GM12878 (cell line): ENCODE measurements around the gene RDH5. TPM values are rescaled to one million over a fixed set of nuclear protein-coding genes. Genes with fewer than 3 reads are reported as not detected.

ENCODE experiments used
- ATAC-seq: fragments of 200-7000 bp; cut with Tn5 transposase; 3 replicates; pipeline ENCODE4 v1.9.1; 2020; ENCODE audit warnings: mild to moderate bottlenecking, moderate library complexity
- BruUV-seq: library from RNA; stranded (reverse); fragments of 400-500 nt; replicated peaks from 2 replicates; lab custom pipeline; 2021; lab: Mats Ljungman, UMichigan
- CTCF ChIA-PET: fragments of 300-600 bp; sonication (Branson Sonifier 250); formaldehyde crosslinking; extraction: SDS; loops from one replicate; lab custom pipeline; 2021; ENCODE audit warnings: inconsistent platforms; lab: Yijun Ruan, JAX
- POLR2A ChIA-PET: fragments of 350-600 bp; formaldehyde crosslinking; extraction: SDS; loops from one replicate; lab custom pipeline; 2021; ENCODE audit warnings: inconsistent platforms; lab: Charles Lee
- RAD21 ChIA-PET: fragments of 300-600 bp; sonication (Branson Sonifier 250); formaldehyde crosslinking; loops from one replicate; lab custom pipeline; 2023; ENCODE audit warnings: antibody characterized with exemption; ENCODE audit not compliant: unreplicated experiment; lab: Charles Lee
- SMC1A ChIA-PET: fragments of 300-600 bp; sonication (Branson Sonifier 250); formaldehyde crosslinking; loops from one replicate; lab custom pipeline; 2023; ENCODE audit not compliant: unreplicated experiment, uncharacterized antibody; lab: Charles Lee
- DNase-seq: peaks from one replicate; pipeline ENCODE4 v3.0.0-alpha.2; 2011; ENCODE audit warnings: low read depth, low spot score
- FAIRE-seq: peaks from 3 replicates; lab custom pipeline; 2011; peaks lifted over from hg19 to GRCh38; lab: Jason Lieb, UNC
- H2AFZ ChIP-seq: 2 replicates; pipeline ENCODE4 v1.6.0; 2011; ENCODE audit warnings: low read depth, low read length, control low read depth; ENCODE audit not compliant: control insufficient read depth
- H3K27ac ChIP-seq: 2 replicates; pipeline ENCODE4 v1.5.1; 2011; ENCODE audit warnings: control low read depth; ENCODE audit not compliant: control insufficient read depth, insufficient read depth
- H3K27me3 ChIP-seq, 2 experiments: replicated peaks in 1 of 2; 2 replicates each; pipeline versions ENCODE4 v1.6.0 to v1.6.1; 2011; ENCODE audit warnings: low read length in 1 of 2; ENCODE audit not compliant: control insufficient read depth in 2 of 2, insufficient read depth in 2 of 2
- H3K36me3 ChIP-seq, 2 experiments: 2 replicates each; pipeline ENCODE4 v1.5.1; 2011; ENCODE audit warnings: low read length in 1 of 2; ENCODE audit not compliant: control insufficient read depth in 2 of 2, insufficient read depth in 2 of 2
- H3K4me1 ChIP-seq: 2 replicates; pipeline ENCODE4 v1.6.1; 2011; ENCODE audit warnings: mild to moderate bottlenecking, low read length, moderate library complexity, mixed read lengths; ENCODE audit not compliant: control insufficient read depth, insufficient read depth
- H3K4me2 ChIP-seq: 2 replicates; pipeline ENCODE4 v1.6.0; 2011; ENCODE audit warnings: control low read depth; ENCODE audit not compliant: control insufficient read depth, insufficient read depth
- H3K4me3 ChIP-seq: fragments of 200-600 bp; sonication (generic); 2 replicates; pipeline ENCODE4 v1.5.1; 2016
- H3K79me2 ChIP-seq: 2 replicates; pipeline ENCODE4 v1.6.0; 2011; ENCODE audit warnings: low read length; ENCODE audit not compliant: control insufficient read depth, insufficient read depth
- H3K9ac ChIP-seq: 2 replicates; pipeline ENCODE4 v1.8.0; 2011; ENCODE audit warnings: low read length, control low read depth, mixed read lengths; ENCODE audit not compliant: control insufficient read depth, insufficient read depth
- H3K9me3 ChIP-seq: replicated peaks from 3 replicates; pipeline ENCODE4 v1.5.1; 2011; ENCODE audit warnings: mild to moderate bottlenecking, low read length; ENCODE audit not compliant: control insufficient read depth, insufficient read depth
- H4K20me1 ChIP-seq: 2 replicates; pipeline ENCODE4 v1.6.0; 2011; ENCODE audit not compliant: control insufficient read depth, insufficient read depth
- BCL11A ChIP-seq: IDR thresholded peaks from 2 replicates; pipeline ENCODE4 v1.6.1; 2011; ENCODE audit warnings: low read depth, low read length
- BHLHE40 ChIP-seq, 2 experiments: fragments of 450-650 bp in 1 of 2; IDR thresholded peaks; 2 replicates each; pipeline ENCODE4 v1.6.1; 2011 to 2017; ENCODE audit warnings: low read depth in 2 of 2, borderline replicate concordance in 1 of 2, improper control_type of control experiment in 1 of 2, low read length in 1 of 2, mild to moderate bottlenecking in 1 of 2
- BMI1 ChIP-seq: fragments of 450-650 bp; IDR thresholded peaks from 2 replicates; pipeline ENCODE4 v1.6.1; 2016; ENCODE audit warnings: mild to moderate bottlenecking, moderate library complexity, borderline replicate concordance
- CBX5 ChIP-seq: sonication (generic); IDR thresholded peaks from 2 replicates; pipeline ENCODE4 v1.6.1; 2016; ENCODE audit warnings: low read depth, moderate library complexity, mild to moderate bottlenecking, inconsistent platforms
- CHD2 ChIP-seq: IDR thresholded peaks from 2 replicates; pipeline ENCODE4 v1.6.1; 2011; ENCODE audit warnings: low read depth, low read length, improper control_type of control experiment, borderline replicate concordance
- CREM ChIP-seq: IDR thresholded peaks from 2 replicates; pipeline ENCODE4 v1.6.1; 2014; ENCODE audit warnings: antibody characterized with exemption, low read depth
- DPF2 ChIP-seq: fragments of 450-650 bp; IDR thresholded peaks from 2 replicates; pipeline ENCODE4 v1.6.1; 2017; ENCODE audit warnings: mild to moderate bottlenecking
- ESRRA ChIP-seq: IDR thresholded peaks from 2 replicates; pipeline ENCODE4 v1.6.1; 2012; ENCODE audit warnings: mild to moderate bottlenecking, low read length, improper control_type of control experiment
- ETV6 ChIP-seq, 2 experiments: fragments of 450-650 bp in 1 of 2; IDR thresholded peaks in 1 of 2; conservative IDR thresholded peaks in 1 of 2; 2 replicates each; pipeline ENCODE4 v1.6.1; 2014; ENCODE audit warnings: antibody characterized with exemption in 1 of 2, borderline replicate concordance in 1 of 2, low read depth in 1 of 2, mild to moderate bottlenecking in 1 of 2, moderate library complexity in 1 of 2
- MAX ChIP-seq: IDR thresholded peaks from 2 replicates; pipeline ENCODE4 v1.6.1; 2012; ENCODE audit warnings: low read depth, low read length, improper control_type of control experiment
- MEF2A ChIP-seq: IDR thresholded peaks from 2 replicates; pipeline ENCODE4 v1.6.1; 2011; ENCODE audit warnings: low read depth, mild to moderate bottlenecking, low read length, moderate library complexity; ENCODE audit not compliant: insufficient read depth
- NFIC ChIP-seq: IDR thresholded peaks from 2 replicates; pipeline ENCODE4 v1.6.1; 2012; ENCODE audit warnings: low read depth, mild to moderate bottlenecking, inconsistent platforms, low read length, moderate library complexity
- NFYB ChIP-seq: IDR thresholded peaks from 2 replicates; pipeline ENCODE4 v1.6.1; 2011; ENCODE audit warnings: low read depth, mild to moderate bottlenecking, low read length, improper control_type of control experiment, moderate library complexity; ENCODE audit not compliant: insufficient read depth
- RB1 ChIP-seq: fragments of 450-650 bp; formaldehyde crosslinking; IDR thresholded peaks from 2 replicates; pipeline ENCODE4 v1.6.1; 2017; ENCODE audit warnings: mild to moderate bottlenecking, borderline replicate concordance
- RUNX3 ChIP-seq: IDR thresholded peaks from 2 replicates; pipeline ENCODE4 v1.6.1; 2012; ENCODE audit warnings: low read length, inconsistent platforms
- SKIL ChIP-seq: fragments of 450-650 bp; IDR thresholded peaks from 2 replicates; pipeline ENCODE4 v1.6.1; 2017; ENCODE audit warnings: mild to moderate bottlenecking, low read depth, inconsistent platforms; ENCODE audit not compliant: poor library complexity, severe bottlenecking
- SMAD1 ChIP-seq: fragments of 450-650 bp; IDR thresholded peaks from 2 replicates; pipeline ENCODE4 v1.6.1; 2018; ENCODE audit warnings: mild to moderate bottlenecking, low read depth; ENCODE audit not compliant: partially characterized antibody
- TAF1 ChIP-seq: IDR thresholded peaks from 2 replicates; pipeline ENCODE4 v1.6.1; 2011; ENCODE audit warnings: mild to moderate bottlenecking, low read depth, low read length, borderline replicate concordance
- TCF12 ChIP-seq: IDR thresholded peaks from 2 replicates; pipeline ENCODE4 v1.6.1; 2011; ENCODE audit warnings: low read depth, mild to moderate bottlenecking, low read length
- WGBS: methylation state at CpG from one replicate; pipeline ENCODE4 v1.1.6; 2016; ENCODE audit warnings: low lambda C conversion rate; ENCODE audit not compliant: insufficient replicate concordance, insufficient coverage; ENCODE audit errors: missing lambda C conversion rate; 5-methylcytosine and 5-hydroxymethylcytosine counted together
- in situ Hi-C: fragments of 300-500 bp; cut with MboI; formaldehyde crosslinking; loops from 9 replicates; pipeline ENCODE4 v1.14.3; 2018; ENCODE audit warnings: mixed read lengths
- intact Hi-C: fragments of 100-400 bp; cut with micrococcal nuclease; formaldehyde crosslinking; loops from one replicate; pipeline ENCODE4 v1.14.2; 2022; ENCODE audit not compliant: unreplicated experiment
- polyA plus RNA-seq, 11 experiments: library from polyadenylated mRNA; depleted of rRNA in 4 of 11; unstranded in 6 of 11; stranded (reverse) in 5 of 11; fragments of >200 nt; fragmentation: Nextera tagmentation in 4 of 11; fragmentation: Illumina TruSeq in 1 of 11; extraction: Ambion mirVana in 4 of 11; extraction: Trizol in 1 of 11; gene quantifications; 1 replicate in 1 of 11; 2 replicates in 10 of 11; pipeline versions ENCODE4 v1.2.1 to v1.2.3, GENCODE V29; 2011 to 2016; ENCODE audit warnings: inconsistent platforms in 2 of 11, missing spikeins in 2 of 11, low read depth in 1 of 11
- total RNA-seq, 4 experiments: library from RNA; depleted of rRNA in 3 of 4; stranded (reverse); fragments of >200 nt in 3 of 4; fragmentation: Illumina TruSeq in 1 of 4; extraction: Trizol in 1 of 4; gene quantifications; 2 replicates each; pipeline versions ENCODE4 v1.2.1 to v1.2.3, GENCODE V29; 2013 to 2021

The RDH5 gene
- total and polyA plus RNA-seq, 10 of the 15 experiments (the other 5 are each of a cell fraction or from before 2014, with no cell fraction given): 2.6 to 11.6 (median 7.3) TPM

- CTCF ChIA-PET: interaction anchor here (0.6 to 2.9 kb wide), 5 partner anchors 10 to 1521 kb away, joined by 3 to 11 read pairs (median 4); no protein-coding TSS in a partner anchor
- FAIRE-seq: no peak
Measured at GRCh38 chr12:55711786-55712553, 8.2 kb upstream of the RDH5 start.

More at GRCh38 chr12:55711786-55712553, 8.2 kb upstream of the RDH5 start:
- H3K4me1 ChIP-seq: peaks cover 6% of the 10 kb centered on the region
- H3K79me2 ChIP-seq: peaks cover 7% of the 10 kb centered on the region
- TF ChIP-seq TAF1: no peak
- TF ChIP-seq SMAD1: no peak
- TF ChIP-seq DPF2: no peak
- TF ChIP-seq BCL11A: no peak
- TF ChIP-seq BMI1: no peak
- no peak for TF ChIP-seq CHD2
- TF ChIP-seq RB1: no peak
- TF ChIP-seq NFIC: no peak
- no peak for TF ChIP-seq TCF12
- no peak for TF ChIP-seq BHLHE40 (IDR thresholded peaks at IDR 0.05; ENCODE audit: borderline replicate concordance in 1 of 2, low read depth in 2 of 2, low read length in 1 of 2)
- TF ChIP-seq MEF2A: no peak
- TF ChIP-seq MAX: no peak
- no peak for TF ChIP-seq NFYB
- no peak for TF ChIP-seq RUNX3
- TF ChIP-seq SKIL: no peak
- no peak for TF ChIP-seq CBX5
- no peak for TF ChIP-seq CREM
- no peak for TF ChIP-seq ESRRA
- TF ChIP-seq ETV6 (conservative IDR thresholded peaks at IDR 0.05 in 1 of 2, IDR thresholded peaks at IDR 0.05 in 1 of 2; ENCODE audit: borderline replicate concordance in 1 of 2, low read depth in 1 of 2): no peak
- H3K4me2 ChIP-seq: no peak overlapping the region
- ATAC-seq: no peak
- no peak overlapping the region for H3K9ac ChIP-seq
- intact Hi-C loops: no loop called here
- H3K4me3 ChIP-seq: no peak overlapping the region
- no peak overlapping the region for H3K27ac ChIP-seq
- in situ Hi-C loops: no loop called here
- no TSS peak for BruUV-seq
- H3K27me3 ChIP-seq: peaks cover 0 to 5% of the 10 kb centered on the region in 2 experiments; a peak in 2 of 4 replicates
- H4K20me1 ChIP-seq: no peaks in the 10 kb centered on the region
- WGBS: 88% methylated on average over 4 of the region's 4 CpGs
- H2AFZ ChIP-seq: no peak overlapping the region
- DNase-seq: no peak
- ChIA-PET RAD21 (interaction anchor here (0.7 to 1.8 kb wide), 3 partner anchors 18 to 39 kb away, joined by 3 to 4 read pairs (median 3); no protein-coding TSS in a partner anchor), SMC1A (interaction anchor here (0.7 to 1.1 kb wide), 2 partner anchors 18 to 57 kb away, joined by 3 to 4 read pairs; no protein-coding TSS in a partner anchor), POLR2A (interaction anchor here (1.1 kb wide), 1 partner anchor 55 kb away, joined by 3 read pairs; no protein-coding TSS in a partner anchor)
- no peaks in the 10 kb centered on the region for H3K36me3 ChIP-seq
- no peaks in the 10 kb centered on the region for H3K9me3 ChIP-seq
